ENCODE measurements around the gene CASQ2. TPM values are rescaled to one million over a fixed set of nuclear protein-coding genes. Genes with fewer than 3 reads are reported as not detected.
A peak's percentile ranks its signal among the peaks of the same experiment; 100 is the strongest.

Gene CASQ2
- total RNA-seq, 1 experiment from 2014 or later: 0.42 TPM

GRCh38 chr1:115753361-115753760 lies 15.2 kb downstream of the CASQ2 start:
- in situ Hi-C loops (cut with HindIII; ENCODE audit: low pct_unique_long_range_greater_than_20kb, low sequenced_read_pairs): no loop called here
- no peak for DNase-seq (ENCODE audit: low read depth, low spot score)

- peak; percentile 71 for DNase-seq (ENCODE audit: low read depth, low spot score)
- in situ Hi-C loops (cut with HindIII; ENCODE audit: low pct_unique_long_range_greater_than_20kb, low sequenced_read_pairs): no loop called here
These were observed 19.9 kb downstream of the CASQ2 start for GRCh38 chr1:115748401-115749150.

- in situ Hi-C loops (cut with HindIII; ENCODE audit: low pct_unique_long_range_greater_than_20kb, low sequenced_read_pairs): no loop called here
- DNase-seq (ENCODE audit: low read depth, low spot score): no peak
These were observed 22.4 kb downstream of the CASQ2 start for GRCh38 chr1:115746021-115746690.

GRCh38 chr1:115744646-115745275 lies 23.8 kb downstream of the CASQ2 start:
- DNase-seq (ENCODE audit: low read depth, low spot score): no peak
- in situ Hi-C loops (cut with HindIII; ENCODE audit: low pct_unique_long_range_greater_than_20kb, low sequenced_read_pairs): no loop called here

- in situ Hi-C loops (cut with HindIII; ENCODE audit: low pct_unique_long_range_greater_than_20kb, low sequenced_read_pairs): no loop called here
- no peak for DNase-seq (ENCODE audit: low read depth, low spot score)
These were observed 27.7 kb downstream of the CASQ2 start for GRCh38 chr1:115740811-115741210.

- in situ Hi-C loops (cut with HindIII; ENCODE audit: low pct_unique_long_range_greater_than_20kb, low sequenced_read_pairs): no loop called here
- DNase-seq (ENCODE audit: low read depth, low spot score): no peak
These were observed 36.2 kb downstream of the CASQ2 start for GRCh38 chr1:115732316-115732715.

GRCh38 chr1:115729756-115730155 lies 38.8 kb downstream of the CASQ2 start:
- in situ Hi-C loops (cut with HindIII; ENCODE audit: low pct_unique_long_range_greater_than_20kb, low sequenced_read_pairs): no loop called here
- no peak for DNase-seq (ENCODE audit: low read depth, low spot score)

GRCh38 chr1:115728341-115728740 lies 40.2 kb downstream of the CASQ2 start:
- no peak for DNase-seq (ENCODE audit: low read depth, low spot score)
- in situ Hi-C loops (cut with HindIII; ENCODE audit: low pct_unique_long_range_greater_than_20kb, low sequenced_read_pairs): no loop called here

GRCh38 chr1:115727706-115728249 lies 40.7 kb downstream of the CASQ2 start:
- peak; percentile 98 for DNase-seq (ENCODE audit: low read depth, low spot score)
- in situ Hi-C loops (cut with HindIII; ENCODE audit: low pct_unique_long_range_greater_than_20kb, low sequenced_read_pairs): no loop called here

- in situ Hi-C loops (cut with HindIII; ENCODE audit: low pct_unique_long_range_greater_than_20kb, low sequenced_read_pairs): no loop called here
- no peak for DNase-seq (ENCODE audit: low read depth, low spot score)
These were observed 41.9 kb downstream of the CASQ2 start for GRCh38 chr1:115726570-115726969.

GRCh38 chr1:115726161-115726560 lies 42.4 kb downstream of the CASQ2 start:
- no peak for DNase-seq (ENCODE audit: low read depth, low spot score)
- in situ Hi-C loops (cut with HindIII; ENCODE audit: low pct_unique_long_range_greater_than_20kb, low sequenced_read_pairs): no loop called here

GRCh38 chr1:115725600-115725999 lies 42.9 kb downstream of the CASQ2 start:
- no peak for DNase-seq (ENCODE audit: low read depth, low spot score)
- in situ Hi-C loops (cut with HindIII; ENCODE audit: low pct_unique_long_range_greater_than_20kb, low sequenced_read_pairs): no loop called here

- in situ Hi-C loops (cut with HindIII; ENCODE audit: low pct_unique_long_range_greater_than_20kb, low sequenced_read_pairs): no loop called here
- no peak for DNase-seq (ENCODE audit: low read depth, low spot score)
These were observed 44.8 kb downstream of the CASQ2 start for GRCh38 chr1:115723756-115724155.

- in situ Hi-C loops (cut with HindIII; ENCODE audit: low pct_unique_long_range_greater_than_20kb, low sequenced_read_pairs): no loop called here
These were observed 46.3 kb downstream of the CASQ2 start for GRCh38 chr1:115722221-115722620.

GRCh38 chr1:115719285-115719684 lies 49.2 kb downstream of the CASQ2 start:
- in situ Hi-C loops (cut with HindIII; ENCODE audit: low pct_unique_long_range_greater_than_20kb, low sequenced_read_pairs): no loop called here
- DNase-seq (ENCODE audit: low read depth, low spot score): no peak

More at GRCh38 chr1:115722221-115722620, 46.3 kb downstream of the CASQ2 start:
- DNase-seq (ENCODE audit: low read depth, low spot score): no peak

GRCh38 chr1:115718011-115718754 lies 50.3 kb downstream of the CASQ2 start:
- in situ Hi-C loops (cut with HindIII; ENCODE audit: low pct_unique_long_range_greater_than_20kb, low sequenced_read_pairs): no loop called here

GRCh38 chr1:115717541-115717940 lies 51.0 kb downstream of the CASQ2 start:
- peak; percentile 69 for DNase-seq (ENCODE audit: low read depth, low spot score)

More at GRCh38 chr1:115718011-115718754, 50.3 kb downstream of the CASQ2 start:
- DNase-seq (ENCODE audit: low read depth, low spot score): no peak

More at GRCh38 chr1:115717541-115717940, 51.0 kb downstream of the CASQ2 start:
- in situ Hi-C loops (cut with HindIII; ENCODE audit: low pct_unique_long_range_greater_than_20kb, low sequenced_read_pairs): no loop called here

Measured in SK-MEL-5 (cell line).